Measurements from ENCODE around the gene PLEKHG5.

- TF ChIP-seq EZH2 (IDR thresholded peaks at IDR 0.05; ENCODE audit: low read length, unreplicated experiment) (no peak), CTCF (conservative IDR thresholded peaks at IDR 0.05; ENCODE audit: low read depth, low read length) (no peak), EZH2phosphoT487 (IDR thresholded peaks at IDR 0.05; ENCODE audit: borderline replicate concordance, low read length) (no peak)
Observed at GRCh38 chr1:6504887-6505286, 13.4 kb upstream of the PLEKHG5 start.

Data from PC-3 (cell line).